NB4 (cell line): ENCODE data around the gene HEXIM1.

Experiments
- DNase-seq: peaks from one replicate; pipeline ENCODE4 v3.0.0; 2010; ENCODE audit warnings: low read depth
- H3K4me3 ChIP-seq: one replicate; pipeline ENCODE4 v1.5.1; 2011; ENCODE audit warnings: mild to moderate bottlenecking, low read depth, low read length, moderate library complexity
- CTCF ChIP-seq: IDR thresholded peaks from one replicate; pipeline ENCODE4 v1.5.1; 2012; ENCODE audit warnings: low read depth, low read length
- MYC ChIP-seq: IDR thresholded peaks from 2 replicates; pipeline ENCODE4 v1.6.1; 2011; ENCODE audit warnings: low read depth, low read length
- POLR2A ChIP-seq: IDR thresholded peaks from 2 replicates; pipeline ENCODE4 v1.6.1; 2011; ENCODE audit warnings: mild to moderate bottlenecking; ENCODE audit not compliant: insufficient read length; ENCODE audit errors: extremely low read depth
- TF ChIP-seq, protein P1 (sequence below): IDR thresholded peaks from 2 replicates; pipeline ENCODE4 v1.6.1; 2011; ENCODE audit warnings: low read depth, low read length

The HEXIM1 gene

DNA sequence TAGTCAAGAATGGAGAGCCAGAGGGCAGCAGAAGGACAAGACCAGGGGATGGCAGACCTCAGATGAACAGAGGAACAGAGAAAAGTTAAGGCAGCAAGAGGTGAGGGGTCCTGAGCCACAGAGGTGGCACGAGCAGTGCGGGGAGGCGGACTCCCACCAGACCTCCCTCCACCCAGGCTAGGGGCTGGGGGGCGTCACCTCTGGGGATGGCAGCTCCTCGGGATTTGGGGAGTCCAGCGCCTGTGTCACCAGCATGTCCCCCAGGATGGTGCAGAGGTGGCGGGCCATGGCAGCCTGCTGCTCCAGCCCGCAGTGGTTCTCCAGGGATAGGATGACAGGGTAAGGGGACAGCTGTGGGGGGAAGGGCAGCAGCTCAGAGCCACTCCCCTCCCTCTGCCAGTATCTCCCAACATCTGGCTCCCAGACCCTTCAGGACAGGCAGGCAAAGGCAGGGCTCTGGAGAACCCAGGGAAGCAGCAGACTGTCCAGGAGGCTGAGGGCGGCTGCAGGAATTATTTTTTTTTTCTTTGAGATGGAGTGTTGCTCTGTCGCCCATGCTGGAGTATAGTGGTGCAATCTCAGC, 31.8 kb upstream of the HEXIM1 start:
- TF ChIP-seq, protein P1, sequence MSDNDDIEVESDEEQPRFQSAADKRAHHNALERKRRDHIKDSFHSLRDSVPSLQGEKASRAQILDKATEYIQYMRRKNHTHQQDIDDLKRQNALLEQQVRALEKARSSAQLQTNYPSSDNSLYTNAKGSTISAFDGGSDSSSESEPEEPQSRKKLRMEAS, result no peak
- no peak for DNase-seq
- H3K4me3 ChIP-seq, result no peak overlapping the region

GRCh38 chr17:45117334-45117733, 30.9 kb upstream of the HEXIM1 start:
- no peak overlapping the region for H3K4me3 ChIP-seq
- no peak for DNase-seq
- TF ChIP-seq, protein P1, result no peak
- no peak for TF ChIP-seq MYC

DNA sequence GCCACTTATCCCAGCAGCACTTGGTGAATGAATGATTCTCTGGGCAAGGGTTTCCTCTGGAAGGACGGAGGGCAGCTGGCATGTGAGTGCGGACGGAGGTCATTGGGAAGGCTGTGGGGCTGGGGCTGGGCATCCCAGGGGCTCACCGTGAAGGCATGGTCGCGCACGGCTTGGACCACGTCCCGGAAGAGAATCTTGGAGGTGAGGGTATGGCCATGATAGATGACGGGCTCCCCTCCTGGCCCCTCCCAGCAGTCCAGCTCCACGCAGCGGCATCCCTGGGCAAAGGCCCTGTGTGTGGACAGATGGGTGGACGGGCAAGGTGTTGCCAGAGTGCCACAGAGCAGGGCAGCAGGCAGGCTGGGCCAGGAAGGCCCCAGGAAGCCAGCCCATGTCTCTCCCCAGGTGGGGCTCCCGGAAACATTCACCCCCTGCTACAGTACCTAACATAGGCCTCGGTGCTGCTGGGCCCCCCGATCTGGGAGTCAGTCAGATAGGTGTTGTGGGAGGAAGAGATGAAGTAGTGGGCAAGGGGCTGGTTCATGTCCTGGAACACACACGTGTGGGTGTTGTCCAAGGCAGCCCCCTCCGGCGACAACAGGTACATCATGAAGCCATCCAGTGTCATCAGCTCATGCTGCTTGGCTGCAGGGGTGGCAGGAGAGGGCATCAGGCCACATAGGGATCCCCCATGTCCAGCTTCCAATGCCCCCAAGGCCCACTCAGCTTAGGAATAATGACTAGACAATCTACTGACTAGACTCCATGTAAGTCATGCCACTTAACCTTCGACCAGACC, 30.2 kb upstream of the HEXIM1 start:
- DNase-seq, result no peak
- no peak overlapping the region for H3K4me3 ChIP-seq
- TF ChIP-seq MYC, result no peak
- TF ChIP-seq, protein P1, result no peak
- no peak for TF ChIP-seq CTCF
- TF ChIP-seq POLR2A, result no peak

DNA sequence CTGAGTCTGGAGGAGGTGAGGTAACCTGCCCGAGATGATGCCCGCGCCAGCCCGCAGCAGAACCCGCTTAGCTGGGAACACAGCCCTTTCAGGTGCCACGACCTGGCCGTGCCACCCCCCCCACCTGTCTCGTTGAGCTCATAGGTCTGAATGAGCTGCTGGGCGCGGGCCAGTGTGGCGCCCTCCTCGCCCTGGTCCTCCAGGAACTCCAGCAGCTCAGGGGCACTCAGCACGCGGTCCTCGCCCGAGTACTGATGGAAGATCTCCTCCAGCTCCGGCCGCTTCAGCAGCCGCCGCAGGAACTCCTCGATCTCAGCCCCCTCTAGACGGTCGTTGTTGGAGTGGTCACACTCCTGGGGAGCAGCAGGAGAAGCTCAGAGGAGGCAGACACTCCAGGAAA, 29.6 kb upstream of the HEXIM1 start:
- H3K4me3 ChIP-seq, result no peak overlapping the region
- TF ChIP-seq POLR2A (no peak), CTCF (no peak), MYC (no peak)
- TF ChIP-seq, protein P1, result no peak
- no peak for DNase-seq

GRCh38 chr17:45119964-45120363, 28.3 kb upstream of the HEXIM1 start:
- no peak for DNase-seq
- H3K4me3 ChIP-seq, result no peak overlapping the region
- TF ChIP-seq CTCF, result no peak

- no peak overlapping the region for H3K4me3 ChIP-seq
- no peak for DNase-seq
- no peak for TF ChIP-seq MYC
These were observed 27.7 kb upstream of the HEXIM1 start for GRCh38 chr17:45120558-45120957.

- DNase-seq, result no peak
- TF ChIP-seq POLR2A, result no peak
- TF ChIP-seq CTCF, result no peak
- TF ChIP-seq, protein P1, result no peak
- no peak for TF ChIP-seq MYC
- H3K4me3 ChIP-seq, result no peak overlapping the region
These were observed 27.2 kb upstream of the HEXIM1 start for GRCh38 chr17:45121055-45121454.
